ENCODE measurements around the gene PRR16.

Gene PRR16

DNA sequence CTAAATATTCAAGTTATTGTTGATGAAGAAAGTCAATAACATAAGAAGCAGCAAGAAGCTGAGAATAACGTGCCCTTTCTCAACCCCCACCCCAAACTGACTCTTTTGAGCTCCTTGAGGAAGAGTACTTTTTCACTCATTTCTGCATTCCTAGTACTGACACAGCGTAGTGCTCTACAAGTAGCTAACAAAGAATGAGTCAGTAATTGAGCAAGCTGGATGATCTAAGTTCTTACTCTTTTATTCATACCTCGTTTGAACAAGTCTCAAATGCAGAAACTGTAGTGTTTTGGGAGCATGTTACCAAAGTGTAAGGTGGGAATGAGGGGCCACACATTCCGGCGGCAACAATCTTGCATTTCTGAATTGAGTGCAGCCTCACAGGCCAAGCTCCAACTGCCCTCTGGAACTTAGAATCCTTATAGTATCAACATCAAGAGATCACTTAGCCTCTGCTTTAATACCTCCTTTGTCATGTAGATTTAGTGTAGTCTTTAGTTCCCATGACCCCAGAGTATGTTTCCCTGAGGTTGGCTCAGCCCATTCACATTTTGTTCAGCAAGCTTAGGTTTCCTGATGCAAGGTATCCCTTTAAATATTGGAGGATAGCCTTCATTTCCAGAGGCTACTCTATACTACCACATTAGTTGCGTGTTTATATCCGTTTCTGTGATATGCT, 152.0 kb downstream of the PRR16 start:
- no peak for TF ChIP-seq TAF1 (IDR thresholded peaks at IDR 0.05; ENCODE audit: borderline replicate concordance, insufficient read depth, low read length)
- no peak for TF ChIP-seq POLR2AphosphoS5 (IDR thresholded peaks at IDR 0.05; ENCODE audit: low read depth, low read length)
- no peak for TF ChIP-seq SIN3A (IDR thresholded peaks at IDR 0.05; ENCODE audit: borderline replicate concordance, insufficient read depth, low read length)
- TF ChIP-seq REST (IDR thresholded peaks at IDR 0.05; ENCODE audit: insufficient read depth in 1 of 2, low read depth in 2 of 2, low read length in 2 of 2): no peak
- TF ChIP-seq FOXP2 (optimal IDR thresholded peaks at IDR 0.05; ENCODE audit: borderline replicate concordance, extremely low read depth, extremely low read length, insufficient read depth): no peak

DNA sequence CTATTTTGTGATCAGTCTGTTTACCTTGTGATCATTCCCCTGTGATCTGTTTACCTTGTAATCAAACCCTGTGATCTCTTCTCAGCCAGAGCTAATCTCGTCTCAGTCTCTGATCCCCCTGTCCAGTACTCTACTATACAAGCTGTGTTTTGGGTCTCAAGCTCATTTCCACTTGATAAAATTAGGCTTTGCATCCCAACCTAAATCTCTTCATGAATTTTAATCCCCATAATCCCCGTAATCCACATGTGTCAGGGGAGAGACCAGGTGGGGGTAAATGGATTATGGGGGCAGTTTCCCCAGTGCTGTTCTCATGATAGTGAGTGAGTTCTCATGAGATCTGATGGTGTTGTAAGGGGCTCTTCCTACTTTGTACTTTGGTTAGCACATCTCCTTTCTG, 157.2 kb downstream of the PRR16 start:
- TF ChIP-seq POLR2AphosphoS5 (IDR thresholded peaks at IDR 0.05; ENCODE audit: low read depth, low read length) (no peak), REST (IDR thresholded peaks at IDR 0.05; ENCODE audit: insufficient read depth in 1 of 2, low read depth in 2 of 2, low read length in 2 of 2) (no peak), SIN3A (IDR thresholded peaks at IDR 0.05; ENCODE audit: borderline replicate concordance, insufficient read depth, low read length) (no peak), TAF1 (IDR thresholded peaks at IDR 0.05; ENCODE audit: borderline replicate concordance, insufficient read depth, low read length) (no peak), FOXP2 (optimal IDR thresholded peaks at IDR 0.05; ENCODE audit: borderline replicate concordance, extremely low read depth, extremely low read length, insufficient read depth) (no peak)

DNA sequence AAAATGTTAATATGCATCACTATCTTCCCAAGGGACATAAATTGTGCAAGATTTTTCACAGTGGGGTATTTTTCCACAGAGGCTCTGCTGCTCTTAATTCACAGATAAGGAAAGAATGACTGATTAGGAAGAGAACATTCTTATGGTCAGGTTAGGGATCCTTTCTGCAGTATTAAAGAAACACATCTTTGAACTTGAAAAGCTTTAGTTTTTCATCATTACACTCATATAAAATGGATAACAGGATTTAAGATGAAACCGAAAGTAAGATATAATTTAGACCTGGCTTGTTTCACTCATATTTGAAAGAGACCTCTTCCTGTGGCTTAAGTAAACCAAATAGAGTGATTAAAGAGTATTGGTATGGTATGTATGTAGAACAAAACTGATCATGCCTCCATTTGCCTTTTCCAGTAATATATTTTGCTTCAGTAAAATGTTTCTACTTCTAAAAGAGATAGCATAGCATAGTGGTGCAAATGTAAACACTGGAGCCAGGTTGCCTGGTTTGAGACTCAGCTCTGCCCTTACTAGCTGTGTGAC, 160.0 kb downstream of the PRR16 start:
- TF ChIP-seq POLR2AphosphoS5 (IDR thresholded peaks at IDR 0.05; ENCODE audit: low read depth, low read length) (no peak), REST (IDR thresholded peaks at IDR 0.05; ENCODE audit: insufficient read depth in 1 of 2, low read depth in 2 of 2, low read length in 2 of 2) (no peak), TAF1 (IDR thresholded peaks at IDR 0.05; ENCODE audit: borderline replicate concordance, insufficient read depth, low read length) (no peak), SIN3A (IDR thresholded peaks at IDR 0.05; ENCODE audit: borderline replicate concordance, insufficient read depth, low read length) (no peak), FOXP2 (optimal IDR thresholded peaks at IDR 0.05; ENCODE audit: borderline replicate concordance, extremely low read depth, extremely low read length, insufficient read depth) (no peak)

DNA sequence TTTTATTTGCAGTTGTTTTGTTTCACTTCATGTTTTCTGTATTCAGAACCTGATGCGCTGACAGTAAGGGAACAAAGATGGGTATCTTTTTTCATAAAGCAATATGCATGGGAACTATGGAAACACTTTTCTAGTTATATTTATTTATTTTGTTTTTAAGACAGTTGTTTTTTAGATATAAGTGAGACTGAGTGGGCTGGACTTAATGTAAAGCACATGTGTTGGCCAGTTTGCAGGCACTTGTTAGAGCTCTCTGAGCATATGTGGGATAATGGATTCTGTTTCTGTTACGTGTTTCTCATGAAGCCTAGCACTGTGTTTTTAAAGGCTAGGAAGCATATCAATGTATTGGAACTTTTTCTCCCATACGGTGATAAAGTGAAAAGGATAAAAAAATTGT, 164.1 kb downstream of the PRR16 start:
- TF ChIP-seq REST (IDR thresholded peaks at IDR 0.05; ENCODE audit: insufficient read depth in 1 of 2, low read depth in 2 of 2, low read length in 2 of 2): no peak

- TF ChIP-seq SIN3A (IDR thresholded peaks at IDR 0.05; ENCODE audit: borderline replicate concordance, insufficient read depth, low read length): no peak
- no peak for TF ChIP-seq REST (IDR thresholded peaks at IDR 0.05; ENCODE audit: insufficient read depth in 1 of 2, low read depth in 2 of 2, low read length in 2 of 2)
- no peak for TF ChIP-seq FOXP2 (optimal IDR thresholded peaks at IDR 0.05; ENCODE audit: borderline replicate concordance, extremely low read depth, extremely low read length, insufficient read depth)
- no peak for TF ChIP-seq TAF1 (IDR thresholded peaks at IDR 0.05; ENCODE audit: borderline replicate concordance, insufficient read depth, low read length)
- TF ChIP-seq POLR2AphosphoS5 (IDR thresholded peaks at IDR 0.05; ENCODE audit: low read depth, low read length): no peak
Measured at GRCh38 chr5:120630550-120630949, 166.4 kb downstream of the PRR16 start.
